ENCODE results near the gene SH3D19. TPM values are rescaled to one million over a fixed set of nuclear protein-coding genes. Genes with fewer than 3 reads are reported as not detected.
A peak's percentile ranks its signal among the peaks of the same experiment; 100 is the strongest.

Gene SH3D19
- total RNA-seq, 6 experiments from 2014 or later = 40.2 to 53.8 (median 46.9) TPM

- DNase-seq (no peak), ATAC-seq (peak; percentile 23 to 52 (median 42))
- no peak for TF ChIP-seq POLR2A (IDR thresholded peaks at IDR 0.05)
- TF ChIP-seq CTCF (IDR thresholded peaks at IDR 0.05) = no peak
- H3K4me3 ChIP-seq = no peak overlapping the region
- H3K27me3 ChIP-seq = no peaks in the 10 kb centered on the region
- no peaks in the 10 kb centered on the region for H3K9me3 ChIP-seq
- intact Hi-C loops (cut with DNase I) = loop anchor here in 1 of 2 donors (10.0 kb wide), 1 partner anchor 246 kb away; no protein-coding TSS in a partner anchor
- WGBS (ENCODE audit: insufficient coverage, low coverage, low lambda C conversion rate, missing lambda C conversion rate) = 44% methylated on average over 2 of the region's 2 CpGs
- H3K27ac ChIP-seq = no peak overlapping the region
- H3K36me3 ChIP-seq = no peaks in the 10 kb centered on the region
- H3K4me1 ChIP-seq = peaks cover 0 to 4% (median 0%) of the 10 kb centered on the region in 4 donors
Measured at GRCh38 chr4:151361126-151361525, 35.7 kb upstream of the SH3D19 start.

- 83% methylated on average over 4 of the region's 4 CpGs for WGBS (ENCODE audit: insufficient coverage, low coverage, low lambda C conversion rate, missing lambda C conversion rate)
- Histone ChIP-seq H3K4me1 (peaks cover 0 to 4% (median 0%) of the 10 kb centered on the region in 4 donors), H3K27me3 (no peaks in the 10 kb centered on the region), H3K36me3 (no peaks in the 10 kb centered on the region), H3K9me3 (no peaks in the 10 kb centered on the region), H3K4me3 (no peak overlapping the region), H3K27ac (no peak overlapping the region)
- no peak for DNase-seq
- intact Hi-C loops (cut with DNase I) = no loop called here
- no peak for TF ChIP-seq CTCF (IDR thresholded peaks at IDR 0.05)
- TF ChIP-seq POLR2A (IDR thresholded peaks at IDR 0.05) = no peak
- no peak for ATAC-seq
Measured at GRCh38 chr4:151359576-151359975, 34.2 kb upstream of the SH3D19 start.

- no peak overlapping the region for H3K27ac ChIP-seq
- no peaks in the 10 kb centered on the region for H3K9me3 ChIP-seq
- no peaks in the 10 kb centered on the region for H3K36me3 ChIP-seq
- TF ChIP-seq POLR2A (IDR thresholded peaks at IDR 0.05) (no peak), CTCF (IDR thresholded peaks at IDR 0.05) (no peak)
- H3K4me1 ChIP-seq = peaks cover 0 to 4% (median 0%) of the 10 kb centered on the region in 4 donors
- DNase-seq (no peak), ATAC-seq (no peak)
- 97% methylated on average over 3 of the region's 3 CpGs for WGBS (ENCODE audit: insufficient coverage, low coverage, low lambda C conversion rate, missing lambda C conversion rate)
- intact Hi-C loops (cut with DNase I) = no loop called here
- no peaks in the 10 kb centered on the region for H3K27me3 ChIP-seq
- H3K4me3 ChIP-seq = no peak overlapping the region
Measured at GRCh38 chr4:151358266-151358665, 32.9 kb upstream of the SH3D19 start.

- intact Hi-C loops (cut with DNase I) = no loop called here
- DNase-seq (no peak), ATAC-seq (no peak)
- no peaks in the 10 kb centered on the region for H3K27me3 ChIP-seq
- no peaks in the 10 kb centered on the region for H3K9me3 ChIP-seq
- no peak overlapping the region for H3K27ac ChIP-seq
- peaks cover 0 to 4% (median 0%) of the 10 kb centered on the region in 4 donors for H3K4me1 ChIP-seq
- TF ChIP-seq CTCF (IDR thresholded peaks at IDR 0.05) = no peak
- no peak for TF ChIP-seq POLR2A (IDR thresholded peaks at IDR 0.05)
- WGBS (ENCODE audit: insufficient coverage, low coverage, low lambda C conversion rate, missing lambda C conversion rate) = 75% methylated on average over 1 of the region's 1 CpG
- no peaks in the 10 kb centered on the region for H3K36me3 ChIP-seq
- H3K4me3 ChIP-seq = no peak overlapping the region
Measured at GRCh38 chr4:151356510-151356909, 31.1 kb upstream of the SH3D19 start.

- Histone ChIP-seq H3K9me3 (no peaks in the 10 kb centered on the region), H3K36me3 (no peaks in the 10 kb centered on the region), H3K27ac (no peak overlapping the region), H3K4me3 (no peak overlapping the region), H3K4me1 (no peaks in the 10 kb centered on the region), H3K27me3 (no peaks in the 10 kb centered on the region)
- ATAC-seq (no peak), DNase-seq (no peak)
- WGBS (ENCODE audit: insufficient coverage, low coverage, low lambda C conversion rate, missing lambda C conversion rate) = 57% methylated on average over 4 of the region's 4 CpGs
- TF ChIP-seq POLR2A (IDR thresholded peaks at IDR 0.05) = no peak
- no peak for TF ChIP-seq CTCF (IDR thresholded peaks at IDR 0.05)
- intact Hi-C loops (cut with DNase I) = no loop called here
Measured at GRCh38 chr4:151355155-151355554, 29.8 kb upstream of the SH3D19 start.
